Measurements from ENCODE around the gene NFX1.

Gene NFX1

DNA sequence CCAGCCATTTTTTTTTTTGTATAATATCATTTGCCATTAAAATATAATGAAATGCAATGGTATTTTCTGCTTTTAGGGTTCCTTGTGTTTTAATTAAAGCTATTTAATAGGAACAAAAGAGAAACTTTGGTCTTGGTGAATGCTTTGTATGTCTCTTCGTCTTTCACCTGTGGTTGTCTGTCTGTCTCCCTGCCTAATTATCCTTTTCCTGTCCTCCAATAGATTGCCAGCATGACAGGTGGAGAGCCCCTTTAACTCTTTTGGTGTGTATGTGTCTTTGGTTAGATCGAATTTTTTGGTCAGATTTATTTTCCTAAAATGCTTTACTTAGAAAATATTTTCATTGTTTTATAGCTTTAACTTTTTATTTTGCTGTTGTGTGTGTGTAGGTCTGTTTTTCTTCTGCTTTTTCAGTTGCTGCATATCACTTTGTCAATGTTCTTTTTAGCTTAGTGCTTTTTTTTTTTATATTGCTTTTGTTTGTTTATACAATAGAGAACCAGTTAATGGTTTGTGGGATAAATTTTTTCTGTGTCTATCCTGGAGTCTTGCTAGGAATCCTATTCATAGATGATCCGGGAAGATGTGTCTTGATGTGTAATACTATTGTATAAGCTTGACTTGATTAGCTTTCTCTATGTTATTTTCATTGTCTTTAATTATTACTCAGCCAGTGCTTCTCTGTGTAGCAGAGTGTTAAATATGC is 16.9 kb upstream of the NFX1 start:
- TF ChIP-seq SIN3A (IDR thresholded peaks at IDR 0.05; ENCODE audit: borderline replicate concordance, insufficient read depth, low read length) (no peak), POLR2AphosphoS5 (IDR thresholded peaks at IDR 0.05; ENCODE audit: low read depth, low read length) (no peak), TAF1 (IDR thresholded peaks at IDR 0.05; ENCODE audit: borderline replicate concordance, insufficient read depth, low read length) (no peak), FOXP2 (optimal IDR thresholded peaks at IDR 0.05; ENCODE audit: borderline replicate concordance, extremely low read depth, extremely low read length, insufficient read depth) (no peak)
- TF ChIP-seq, protein P1, sequence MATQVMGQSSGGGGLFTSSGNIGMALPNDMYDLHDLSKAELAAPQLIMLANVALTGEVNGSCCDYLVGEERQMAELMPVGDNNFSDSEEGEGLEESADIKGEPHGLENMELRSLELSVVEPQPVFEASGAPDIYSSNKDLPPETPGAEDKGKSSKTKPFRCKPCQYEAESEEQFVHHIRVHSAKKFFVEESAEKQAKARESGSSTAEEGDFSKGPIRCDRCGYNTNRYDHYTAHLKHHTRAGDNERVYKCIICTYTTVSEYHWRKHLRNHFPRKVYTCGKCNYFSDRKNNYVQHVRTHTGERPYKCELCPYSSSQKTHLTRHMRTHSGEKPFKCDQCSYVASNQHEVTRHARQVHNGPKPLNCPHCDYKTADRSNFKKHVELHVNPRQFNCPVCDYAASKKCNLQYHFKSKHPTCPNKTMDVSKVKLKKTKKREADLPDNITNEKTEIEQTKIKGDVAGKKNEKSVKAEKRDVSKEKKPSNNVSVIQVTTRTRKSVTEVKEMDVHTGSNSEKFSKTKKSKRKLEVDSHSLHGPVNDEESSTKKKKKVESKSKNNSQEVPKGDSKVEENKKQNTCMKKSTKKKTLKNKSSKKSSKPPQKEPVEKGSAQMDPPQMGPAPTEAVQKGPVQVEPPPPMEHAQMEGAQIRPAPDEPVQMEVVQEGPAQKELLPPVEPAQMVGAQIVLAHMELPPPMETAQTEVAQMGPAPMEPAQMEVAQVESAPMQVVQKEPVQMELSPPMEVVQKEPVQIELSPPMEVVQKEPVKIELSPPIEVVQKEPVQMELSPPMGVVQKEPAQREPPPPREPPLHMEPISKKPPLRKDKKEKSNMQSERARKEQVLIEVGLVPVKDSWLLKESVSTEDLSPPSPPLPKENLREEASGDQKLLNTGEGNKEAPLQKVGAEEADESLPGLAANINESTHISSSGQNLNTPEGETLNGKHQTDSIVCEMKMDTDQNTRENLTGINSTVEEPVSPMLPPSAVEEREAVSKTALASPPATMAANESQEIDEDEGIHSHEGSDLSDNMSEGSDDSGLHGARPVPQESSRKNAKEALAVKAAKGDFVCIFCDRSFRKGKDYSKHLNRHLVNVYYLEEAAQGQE (IDR thresholded peaks at IDR 0.05; ENCODE audit: insufficient read depth in 1 of 2, low read depth in 2 of 2, low read length in 2 of 2): no peak

DNA sequence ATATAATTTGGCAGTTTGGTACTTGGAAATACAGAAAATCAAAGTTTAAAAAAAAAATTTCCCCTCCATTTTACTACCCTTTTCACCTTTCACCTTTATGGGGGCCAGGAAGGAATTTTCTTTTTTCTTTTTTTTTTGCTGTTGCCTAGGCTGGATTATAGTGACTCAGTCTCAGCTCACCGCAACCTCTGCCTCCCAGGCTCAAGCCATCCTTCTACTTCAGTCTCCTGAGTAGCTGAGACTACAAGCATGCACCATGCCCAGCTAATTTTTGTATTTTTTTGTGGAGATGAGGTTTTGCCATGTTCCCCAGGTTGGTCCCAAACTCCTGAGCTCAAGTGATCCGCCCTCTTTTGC is 16.4 kb upstream of the NFX1 start:
- TF ChIP-seq TAF1 (IDR thresholded peaks at IDR 0.05; ENCODE audit: borderline replicate concordance, insufficient read depth, low read length) (no peak), POLR2AphosphoS5 (IDR thresholded peaks at IDR 0.05; ENCODE audit: low read depth, low read length) (no peak), SIN3A (IDR thresholded peaks at IDR 0.05; ENCODE audit: borderline replicate concordance, insufficient read depth, low read length) (no peak), FOXP2 (optimal IDR thresholded peaks at IDR 0.05; ENCODE audit: borderline replicate concordance, extremely low read depth, extremely low read length, insufficient read depth) (no peak)
- TF ChIP-seq, protein P1 (IDR thresholded peaks at IDR 0.05; ENCODE audit: insufficient read depth in 1 of 2, low read depth in 2 of 2, low read length in 2 of 2): no peak

DNA sequence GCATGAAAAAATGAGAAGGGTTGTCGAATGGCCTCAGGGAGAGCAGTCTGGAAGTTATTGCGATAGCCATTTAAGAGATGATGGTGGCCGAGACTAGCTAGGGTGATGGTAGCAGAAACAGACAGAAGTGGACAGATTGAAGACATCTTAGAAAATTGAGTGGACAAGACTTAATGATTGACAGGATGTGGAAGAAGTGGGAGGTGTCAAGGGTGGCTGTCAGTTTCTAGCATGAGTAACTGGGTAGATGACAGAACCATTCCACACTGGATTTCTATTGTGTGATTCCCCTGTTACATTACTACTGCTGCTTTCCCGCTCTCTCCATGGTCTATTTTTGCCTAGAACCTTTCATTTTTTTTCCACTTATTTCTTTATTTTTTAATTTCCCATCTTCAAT is 12.8 kb upstream of the NFX1 start:
- TF ChIP-seq, protein P1 (IDR thresholded peaks at IDR 0.05; ENCODE audit: insufficient read depth in 1 of 2, low read depth in 2 of 2, low read length in 2 of 2): no peak
- TF ChIP-seq FOXP2 (optimal IDR thresholded peaks at IDR 0.05; ENCODE audit: borderline replicate concordance, extremely low read depth, extremely low read length, insufficient read depth) (no peak), TAF1 (IDR thresholded peaks at IDR 0.05; ENCODE audit: borderline replicate concordance, insufficient read depth, low read length) (no peak), POLR2AphosphoS5 (IDR thresholded peaks at IDR 0.05; ENCODE audit: low read depth, low read length) (no peak), SIN3A (IDR thresholded peaks at IDR 0.05; ENCODE audit: borderline replicate concordance, insufficient read depth, low read length) (no peak)

DNA sequence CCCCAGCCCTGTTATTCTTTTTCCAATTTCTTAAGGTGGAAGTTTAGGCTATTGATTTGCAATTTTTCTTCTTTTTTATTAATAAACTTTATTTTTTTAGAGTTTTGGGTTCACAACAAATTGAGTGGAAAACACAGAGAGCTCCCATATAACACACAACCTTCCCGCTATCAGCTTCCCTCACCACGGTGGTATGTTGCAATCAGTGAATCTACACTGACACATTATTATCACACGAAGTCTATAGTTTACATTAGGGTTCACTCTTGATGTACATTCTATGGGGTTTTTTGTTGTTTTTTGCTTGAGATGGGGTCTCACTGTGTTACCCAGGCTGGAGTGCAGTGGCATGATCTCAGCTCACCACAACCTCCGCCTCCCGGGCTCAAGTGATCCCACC is 4.8 kb upstream of the NFX1 start:
- no peak for TF ChIP-seq POLR2AphosphoS5 (IDR thresholded peaks at IDR 0.05; ENCODE audit: low read depth, low read length)
- TF ChIP-seq FOXP2 (optimal IDR thresholded peaks at IDR 0.05; ENCODE audit: borderline replicate concordance, extremely low read depth, extremely low read length, insufficient read depth): no peak
- TF ChIP-seq, protein P1 (IDR thresholded peaks at IDR 0.05; ENCODE audit: insufficient read depth in 1 of 2, low read depth in 2 of 2, low read length in 2 of 2): no peak
- no peak for TF ChIP-seq TAF1 (IDR thresholded peaks at IDR 0.05; ENCODE audit: borderline replicate concordance, insufficient read depth, low read length)
- TF ChIP-seq SIN3A (IDR thresholded peaks at IDR 0.05; ENCODE audit: borderline replicate concordance, insufficient read depth, low read length): no peak

Measured in PFSK-1 (cell line).